Measurements from ENCODE around the gene AATF.

AATF gene

DNA sequence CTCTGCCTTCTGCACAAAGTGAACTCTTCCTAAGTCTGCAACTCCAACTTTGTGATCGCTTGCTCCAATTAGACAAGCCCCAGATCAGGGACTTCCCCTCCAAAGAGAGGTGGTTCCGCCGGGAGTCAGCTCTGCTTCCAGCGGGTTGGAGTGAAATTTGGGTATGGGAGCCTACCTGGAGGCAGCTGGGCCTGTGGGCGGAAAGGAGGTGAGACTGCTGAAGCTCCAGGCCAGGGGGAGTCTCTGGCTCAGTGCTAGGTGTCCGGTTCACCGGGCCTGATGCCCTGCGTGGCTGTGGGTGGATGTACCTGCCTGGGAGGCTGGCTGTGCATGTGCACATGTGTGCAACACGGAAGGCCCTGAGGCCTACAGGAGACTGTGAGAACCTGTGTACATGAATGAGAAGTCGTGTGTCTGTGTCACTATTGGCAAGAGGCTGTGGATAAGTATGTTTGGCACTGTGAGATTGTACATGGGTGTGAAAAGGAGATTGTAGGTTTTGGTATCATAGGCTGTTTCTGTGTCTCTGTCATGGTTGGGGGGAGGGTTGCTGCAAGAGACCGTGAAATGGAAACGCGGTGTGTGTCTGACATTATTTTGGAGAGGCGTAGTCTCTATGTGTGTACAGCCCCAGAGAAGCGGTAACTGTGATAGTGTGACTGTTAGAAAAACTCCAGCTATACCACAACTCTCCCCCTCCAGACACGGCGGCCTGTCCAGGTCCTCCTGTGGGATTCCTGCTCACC is 7.3 kb upstream of the AATF start:
- DNase-seq (ENCODE audit: low read depth, low spot score), result no peak

DNA sequence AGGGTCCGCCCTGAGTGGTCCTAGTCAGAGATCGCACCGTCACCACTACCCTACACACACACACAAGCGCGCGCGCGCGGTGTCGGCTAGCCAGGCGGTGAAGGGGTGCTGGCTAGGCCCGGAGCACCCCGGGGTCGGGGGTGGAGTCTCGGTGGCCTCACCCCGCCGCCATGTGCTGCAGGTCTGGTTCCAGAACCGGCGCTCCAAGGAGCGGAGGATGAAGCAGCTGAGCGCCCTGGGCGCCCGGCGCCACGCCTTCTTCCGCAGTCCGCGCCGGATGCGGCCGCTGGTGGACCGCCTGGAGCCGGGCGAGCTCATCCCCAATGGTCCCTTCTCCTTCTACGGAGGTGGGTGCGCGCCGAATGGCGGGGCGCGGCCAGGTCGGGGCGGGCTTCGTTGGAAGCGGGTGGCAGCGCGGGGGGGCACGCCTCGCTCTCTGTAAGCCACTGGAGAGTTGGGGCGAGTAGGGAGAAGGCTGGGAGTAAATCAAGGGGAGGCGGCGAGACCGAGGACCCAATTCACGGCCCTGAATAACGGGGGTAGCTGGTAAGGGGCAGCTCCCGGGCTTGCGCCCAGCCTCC is 6.6 kb upstream of the AATF start:
- no peak for DNase-seq (ENCODE audit: low read depth, low spot score)

DNA sequence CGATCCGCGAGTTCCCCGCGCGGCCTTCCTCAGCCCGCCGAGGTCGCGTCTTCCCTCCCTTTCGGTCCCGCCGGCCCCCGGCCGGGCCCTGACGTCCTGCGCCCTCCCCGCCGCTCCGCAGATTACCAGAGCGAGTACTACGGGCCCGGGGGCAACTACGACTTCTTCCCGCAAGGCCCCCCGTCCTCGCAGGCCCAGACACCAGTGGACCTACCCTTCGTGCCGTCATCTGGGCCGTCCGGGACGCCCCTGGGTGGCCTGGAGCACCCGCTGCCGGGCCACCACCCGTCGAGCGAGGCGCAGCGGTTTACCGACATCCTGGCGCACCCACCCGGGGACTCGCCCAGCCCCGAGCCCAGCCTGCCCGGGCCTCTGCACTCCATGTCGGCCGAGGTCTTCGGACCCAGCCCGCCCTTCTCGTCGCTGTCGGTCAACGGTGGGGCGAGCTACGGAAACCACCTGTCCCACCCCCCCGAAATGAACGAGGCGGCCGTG is 6.1 kb upstream of the AATF start:
- no peak for DNase-seq (ENCODE audit: low read depth, low spot score)

DNA sequence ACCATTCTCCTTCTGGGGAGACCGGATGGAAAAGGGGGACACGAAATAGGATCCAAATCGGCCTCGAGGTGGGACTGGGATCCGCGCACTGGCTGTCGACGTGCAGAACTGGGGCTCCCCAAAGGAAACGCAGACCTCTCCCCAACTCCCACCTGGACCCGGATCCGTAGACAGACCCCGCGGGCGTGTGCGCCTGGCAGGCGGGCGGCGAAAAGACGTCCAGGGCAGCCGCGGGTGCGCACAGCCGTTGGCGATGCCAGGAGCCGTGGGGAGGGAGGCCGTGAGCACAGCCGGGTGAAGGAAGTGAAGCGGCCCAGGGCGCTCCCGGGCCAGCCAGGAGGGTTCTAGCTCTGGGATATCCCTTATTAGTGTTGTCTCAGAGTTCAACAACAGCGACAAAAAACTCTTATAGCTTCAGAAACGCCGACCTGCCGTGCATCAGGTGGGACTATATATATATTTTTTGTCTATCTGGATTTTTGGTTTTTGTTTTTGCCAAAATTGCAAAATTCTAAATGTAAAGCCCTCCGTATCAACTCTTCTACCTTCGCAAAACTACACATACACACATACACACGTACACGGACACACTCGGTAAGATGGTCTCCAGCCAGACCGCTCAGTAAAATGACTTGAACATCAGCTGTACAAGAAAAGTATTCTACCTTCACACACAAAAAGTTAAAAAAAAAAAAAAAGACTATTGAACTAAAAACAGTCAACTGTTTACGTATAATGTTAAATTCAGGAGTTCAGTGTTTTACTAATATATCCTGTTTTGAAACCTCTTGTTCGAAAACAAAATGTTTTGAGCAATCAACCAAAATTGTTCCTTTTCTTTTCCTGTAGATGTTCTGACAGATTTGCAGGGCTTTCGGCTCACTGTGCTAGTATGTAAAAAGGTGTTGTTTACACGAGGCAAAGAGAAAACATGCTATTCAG is 5.2 kb upstream of the AATF start:
- no peak for DNase-seq (ENCODE audit: low read depth, low spot score)

DNA sequence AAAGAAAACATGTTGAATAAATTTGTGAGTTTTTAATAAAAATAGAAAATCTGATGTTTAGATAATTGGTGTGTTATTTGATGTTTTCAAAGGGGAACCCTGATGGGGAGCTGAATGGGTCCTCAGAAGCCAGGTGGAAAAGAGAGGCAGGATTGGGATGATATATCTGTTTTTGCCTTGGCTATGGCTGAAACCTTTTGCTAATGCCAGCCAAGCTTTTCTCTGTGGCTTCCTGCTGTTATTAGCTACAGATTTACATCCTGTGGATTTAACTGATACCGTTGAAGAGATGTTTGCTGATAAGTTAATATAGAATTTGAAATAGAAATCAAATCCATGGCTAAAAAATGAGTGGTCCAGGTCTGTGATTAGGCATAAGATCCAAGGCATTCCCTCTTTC is 4.2 kb upstream of the AATF start:
- no peak for DNase-seq (ENCODE audit: low read depth, low spot score)

DNA sequence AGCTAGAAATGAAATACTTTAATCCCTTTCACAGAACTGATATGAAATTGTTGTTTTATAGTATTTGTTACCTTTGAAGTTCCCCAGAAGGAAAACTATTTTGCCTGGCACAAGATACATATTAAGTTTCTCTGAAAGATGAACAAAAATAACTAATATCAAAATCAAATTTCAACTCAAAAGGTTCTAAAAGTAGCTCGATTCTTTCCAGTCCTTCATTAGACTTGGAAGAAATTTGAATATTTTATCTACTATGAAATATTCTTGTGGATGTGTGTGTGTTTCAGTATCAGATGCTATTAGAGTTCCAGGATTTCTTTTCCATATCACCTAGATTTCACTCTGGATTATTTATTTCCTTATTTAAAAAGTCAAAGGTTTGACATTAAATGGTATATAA is 3.6 kb upstream of the AATF start:
- no peak for DNase-seq (ENCODE audit: low read depth, low spot score)

DNA sequence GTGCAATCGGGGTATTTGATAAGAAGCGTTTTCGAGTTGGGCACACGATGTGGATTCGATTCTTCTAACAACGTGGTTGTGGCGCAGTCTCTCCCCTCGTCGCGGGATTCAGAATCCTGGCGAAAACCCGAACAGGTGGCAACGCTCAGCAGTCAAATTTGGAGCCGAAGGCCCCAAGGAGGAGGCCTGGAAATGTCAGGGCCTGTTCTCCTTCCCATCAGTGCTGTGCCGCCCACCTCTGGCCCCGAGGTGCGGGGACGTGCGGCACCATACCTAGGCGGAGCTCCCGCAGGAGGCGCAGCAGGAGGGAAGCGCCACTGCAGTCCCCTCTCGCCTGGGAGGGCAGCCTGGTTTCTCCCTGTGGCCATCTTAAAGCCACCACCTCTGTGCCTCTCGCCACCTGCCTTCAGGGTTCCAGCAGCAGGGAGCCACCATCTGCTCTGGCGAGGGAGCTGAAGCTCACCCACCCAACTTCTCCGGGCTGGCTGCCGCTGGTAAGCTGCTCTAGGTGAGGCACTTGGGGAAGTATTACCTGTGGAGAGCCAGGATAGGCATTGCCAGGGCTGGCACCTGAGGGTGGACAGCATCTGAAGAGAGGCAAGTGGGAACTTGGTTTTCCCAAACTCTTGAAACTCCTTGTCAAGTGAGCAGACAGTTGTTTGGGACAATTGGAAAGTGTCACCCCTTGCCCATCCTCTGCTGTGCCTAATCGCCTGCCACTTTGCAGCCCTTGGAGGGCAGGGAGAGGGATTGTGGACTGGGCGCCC is 2.6 kb upstream of the AATF start:
- DNase-seq (ENCODE audit: low read depth, low spot score), result no peak

DNA sequence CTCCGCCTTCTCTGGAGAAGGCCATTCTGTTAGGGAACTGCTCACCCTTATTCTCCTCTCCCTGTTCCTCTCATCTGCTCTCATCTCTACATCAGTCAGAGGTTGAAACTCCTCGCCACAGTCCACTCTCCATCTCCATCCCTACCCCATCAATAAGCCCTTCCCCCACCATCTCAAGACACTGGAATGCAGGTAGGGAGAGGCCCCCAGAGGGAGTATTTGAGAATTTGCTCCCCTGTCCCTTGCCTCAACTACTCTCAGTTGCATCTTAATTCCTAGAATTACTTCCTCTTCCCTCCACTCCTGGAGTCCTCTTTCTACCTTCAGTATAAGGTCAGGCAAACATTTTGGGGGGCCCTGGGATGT is 2.0 kb upstream of the AATF start:
- DNase-seq (ENCODE audit: low read depth, low spot score), result no peak

DNA sequence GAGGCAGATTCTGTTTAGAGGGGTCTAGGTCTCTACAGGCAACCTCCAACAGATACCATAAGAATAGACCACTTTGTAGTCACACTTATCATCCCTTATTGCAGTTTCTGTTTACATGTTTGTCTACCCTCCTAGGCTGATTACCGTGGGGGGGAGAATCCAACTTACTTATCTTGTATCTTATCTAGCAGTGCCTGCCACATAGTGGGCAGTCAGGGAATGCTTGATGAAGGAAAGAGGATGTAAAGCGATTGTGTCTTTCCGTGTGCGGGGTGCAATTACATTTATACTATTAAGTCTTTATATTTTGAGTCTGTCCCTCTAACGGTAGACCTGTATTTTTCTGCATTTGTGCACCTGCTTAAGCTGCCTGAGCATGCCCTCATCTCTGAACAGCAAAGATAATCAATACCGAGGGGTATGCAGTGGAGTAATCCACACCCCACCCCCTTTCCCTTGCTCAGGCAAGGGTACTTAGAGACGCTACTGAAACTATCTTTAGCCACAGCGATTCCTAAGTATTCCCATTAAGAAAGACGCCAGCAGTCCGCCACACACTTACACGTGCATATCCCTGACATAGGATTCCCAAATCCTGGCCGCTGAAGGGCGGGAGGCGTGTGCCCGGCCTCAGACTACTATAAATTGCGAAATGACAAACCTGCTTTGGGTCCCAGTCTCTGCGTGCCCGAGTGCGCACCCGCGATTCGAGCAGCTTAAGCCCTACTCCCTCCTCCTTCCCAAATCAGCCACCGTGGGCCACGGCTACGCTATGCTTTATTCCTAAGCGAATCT is 635 bp upstream of the AATF start:
- no peak for DNase-seq (ENCODE audit: low read depth, low spot score)

DNA sequence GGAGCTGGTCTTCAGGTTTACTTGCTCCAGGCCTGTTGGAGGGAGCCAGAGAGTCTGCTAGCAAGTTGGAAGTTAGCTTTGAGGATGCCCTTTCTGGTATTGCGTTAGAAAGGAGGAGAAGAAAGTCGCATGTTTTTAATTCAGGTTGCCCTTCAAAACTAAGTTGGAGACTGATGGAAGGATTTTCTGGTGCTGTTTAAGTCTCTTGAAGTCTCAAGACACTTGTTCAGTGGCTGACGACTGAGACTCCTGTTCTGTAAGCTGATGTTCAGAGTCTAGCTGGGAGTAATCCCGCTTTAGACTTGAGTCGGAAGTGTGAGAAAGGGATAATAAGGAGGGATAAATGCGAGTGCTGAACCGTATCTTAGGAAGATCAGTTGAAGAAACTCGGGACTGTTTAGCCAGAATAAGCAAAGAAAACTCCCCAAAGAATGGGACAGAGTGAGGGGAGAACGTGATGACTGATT is 740 bp downstream of the AATF start:
- no peak for DNase-seq (ENCODE audit: low read depth, low spot score)

DNA sequence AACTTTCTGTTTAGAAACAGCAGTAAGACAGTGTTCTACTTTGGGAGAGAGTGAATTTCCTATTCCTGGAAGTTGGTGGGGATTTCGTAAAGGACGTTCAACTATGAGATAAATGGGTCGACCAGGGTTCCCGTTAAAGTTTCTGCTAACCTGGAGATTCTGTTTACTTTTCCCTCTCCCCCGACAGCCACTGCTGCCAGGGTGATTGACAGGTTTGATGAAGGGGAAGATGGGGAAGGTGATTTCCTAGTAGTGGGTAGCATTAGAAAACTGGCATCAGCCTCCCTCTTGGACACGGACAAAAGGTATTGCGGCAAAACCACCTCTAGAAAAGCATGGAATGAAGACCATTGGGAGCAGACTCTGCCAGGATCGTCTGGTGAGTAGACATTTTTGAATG is 1.3 kb downstream of the AATF start:
- no peak for DNase-seq (ENCODE audit: low read depth, low spot score)

DNA sequence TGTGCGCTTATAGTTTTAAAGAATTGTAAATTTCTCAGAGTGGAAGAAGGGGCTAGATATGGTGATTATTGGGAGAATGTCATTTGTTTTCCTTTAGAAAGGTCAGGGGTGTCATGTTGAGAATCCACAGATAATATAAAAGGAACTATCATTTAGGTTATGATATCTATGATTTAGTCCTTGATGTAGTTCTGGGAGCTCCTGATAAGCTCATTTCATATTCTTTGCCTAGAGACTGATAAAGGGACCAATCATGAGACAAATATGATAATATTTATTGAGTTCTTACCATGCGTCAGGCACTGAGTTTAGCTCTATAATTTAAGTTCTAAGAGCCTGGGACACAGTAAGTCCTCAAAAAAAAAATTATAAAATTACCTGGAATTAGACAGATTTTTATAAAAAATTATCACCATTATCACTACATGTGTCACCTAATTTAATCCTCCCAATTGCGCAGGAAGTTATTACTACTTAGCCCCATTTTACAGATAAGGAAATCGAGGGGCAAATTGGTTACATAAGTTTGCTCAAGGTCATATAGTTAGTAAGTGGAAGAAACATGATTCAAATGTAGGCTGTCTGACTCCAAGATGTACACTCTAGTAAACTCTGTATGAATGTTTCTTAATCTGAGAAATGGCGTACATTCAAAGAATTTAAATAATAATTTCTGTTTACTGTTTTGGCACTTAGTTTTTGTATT is 2.5 kb downstream of the AATF start:
- DNase-seq (ENCODE audit: low read depth, low spot score), result no peak

DNA sequence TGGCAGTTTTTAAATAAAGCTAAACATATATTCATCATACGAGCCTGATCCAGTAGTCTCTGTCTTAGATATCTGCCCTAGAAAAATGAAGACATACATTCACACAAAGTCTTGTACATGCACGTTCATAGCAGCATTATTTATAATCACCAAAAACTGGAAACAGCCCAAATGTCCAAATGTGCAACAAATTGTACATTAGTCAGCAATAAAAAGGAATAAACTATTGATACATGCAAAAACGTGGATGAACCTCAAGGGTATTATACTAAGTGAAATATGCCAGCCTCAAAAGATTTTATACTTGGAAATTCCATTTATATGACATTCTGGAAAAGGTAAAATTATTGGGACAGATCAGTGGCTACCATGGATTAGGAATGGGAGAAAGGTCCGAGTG is 22.8 kb downstream of the AATF start:
- no peak for DNase-seq (ENCODE audit: low read depth, low spot score)

DNA sequence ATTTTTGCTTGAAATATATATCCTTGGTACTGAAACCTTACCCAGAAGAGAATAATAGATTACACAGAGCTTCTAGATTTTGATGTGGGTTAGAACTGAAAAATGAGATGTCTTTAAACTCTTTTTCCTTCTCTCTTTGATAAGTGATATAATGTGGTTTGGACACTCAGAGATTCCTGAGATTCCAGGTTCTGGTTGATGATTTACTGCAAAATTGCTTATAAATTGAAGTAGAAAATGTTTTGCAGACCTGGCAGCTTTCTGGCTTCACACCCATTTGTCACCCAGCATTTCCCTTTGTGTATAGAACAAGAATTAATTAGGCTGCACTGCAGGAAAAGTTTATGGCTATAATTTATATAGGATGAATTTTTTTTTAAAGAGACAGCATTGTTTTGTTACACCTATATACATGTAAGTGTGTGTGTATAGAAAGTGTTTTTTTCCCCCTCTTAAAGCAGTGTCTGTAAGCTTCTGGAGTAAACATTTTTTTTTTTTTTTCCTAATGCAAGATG is 23.5 kb downstream of the AATF start:
- DNase-seq (ENCODE audit: low read depth, low spot score), result no peak

DNA sequence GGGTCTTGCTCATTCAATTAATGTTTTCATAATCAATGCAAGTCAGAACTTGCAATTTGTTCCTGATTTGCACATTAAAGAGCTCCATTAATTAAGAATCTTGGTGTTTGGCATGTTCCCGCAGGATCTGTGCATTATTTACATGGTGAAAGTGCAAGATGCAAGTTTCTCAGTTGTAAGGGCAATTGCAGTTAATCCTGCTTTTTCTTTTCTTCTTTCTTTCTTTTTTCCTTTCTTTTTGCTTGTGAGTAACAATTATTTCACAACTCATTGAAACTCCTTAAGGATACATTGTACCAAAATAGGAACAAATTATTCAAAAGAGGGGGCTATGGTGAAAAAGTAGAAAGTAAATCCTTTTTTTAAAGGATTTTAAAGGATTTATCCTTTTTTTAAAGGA is 24.2 kb downstream of the AATF start:
- DNase-seq (ENCODE audit: low read depth, low spot score), result no peak

DNA sequence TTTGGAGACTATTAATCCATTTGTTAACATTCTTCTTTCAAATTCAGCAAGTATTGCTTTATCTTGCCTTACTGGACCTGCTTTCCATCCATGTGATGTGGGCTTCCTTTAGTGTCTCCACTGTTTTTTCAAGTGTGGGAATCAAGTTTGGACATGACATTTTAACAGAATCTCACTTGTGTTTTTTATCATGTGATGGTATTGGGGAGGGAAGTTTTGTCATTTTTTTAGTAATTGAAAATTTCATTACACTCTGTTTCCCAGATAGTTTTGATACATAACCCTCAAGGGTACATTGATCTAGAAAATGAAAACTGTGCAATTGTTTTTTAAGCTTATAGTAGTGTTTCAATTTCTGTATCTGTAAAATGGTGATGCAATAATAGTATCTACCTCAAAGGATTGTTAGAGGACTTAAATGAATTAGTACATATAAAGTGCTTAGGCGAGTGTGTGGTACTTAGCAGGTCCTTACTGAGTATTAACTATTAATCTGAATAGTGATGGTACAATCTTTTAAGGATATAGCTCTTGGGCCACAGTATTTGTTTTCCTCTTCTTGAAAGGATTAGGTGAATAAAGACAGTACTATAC is 27.3 kb downstream of the AATF start:
- no peak for DNase-seq (ENCODE audit: low read depth, low spot score)

DNA sequence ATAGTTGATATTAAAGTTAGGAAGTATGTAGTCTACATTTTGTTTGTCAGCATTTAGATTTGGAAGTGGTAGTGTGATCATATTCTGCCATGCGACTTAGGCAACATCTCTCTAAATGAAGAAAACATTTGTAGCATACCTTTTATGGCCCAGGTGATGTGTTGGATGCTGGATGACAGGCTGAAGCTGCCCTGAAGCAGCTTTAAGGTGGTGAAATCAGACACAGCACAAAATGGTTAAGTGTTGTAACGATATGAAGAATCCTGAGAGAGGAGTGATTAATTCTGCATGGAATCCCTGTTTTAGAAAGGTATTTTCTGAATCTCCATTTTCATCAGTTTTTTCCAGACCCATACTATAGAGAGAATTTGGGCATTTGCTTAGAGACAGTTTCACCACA is 28.3 kb downstream of the AATF start:
- DNase-seq (ENCODE audit: low read depth, low spot score), result no peak

DNA sequence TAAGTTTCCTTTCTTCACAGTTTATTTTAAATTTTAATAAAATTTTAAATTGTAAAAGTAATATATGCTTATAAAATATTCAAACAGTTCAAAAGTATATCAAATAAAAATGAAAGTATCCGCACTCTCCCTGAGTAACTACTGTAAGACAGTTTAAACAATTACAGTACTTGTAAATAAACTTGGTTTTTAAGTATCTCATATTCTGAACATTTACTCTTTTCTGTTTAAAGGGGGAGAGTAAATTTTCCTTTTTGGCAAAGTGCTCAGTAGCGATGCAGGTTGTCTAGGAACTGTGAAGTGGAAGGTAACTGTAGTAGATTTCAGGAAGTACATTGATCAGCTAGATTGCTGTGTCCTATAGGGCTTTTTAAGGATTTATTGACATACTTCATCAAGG is 28.8 kb downstream of the AATF start:
- DNase-seq (ENCODE audit: low read depth, low spot score), result no peak

DNA sequence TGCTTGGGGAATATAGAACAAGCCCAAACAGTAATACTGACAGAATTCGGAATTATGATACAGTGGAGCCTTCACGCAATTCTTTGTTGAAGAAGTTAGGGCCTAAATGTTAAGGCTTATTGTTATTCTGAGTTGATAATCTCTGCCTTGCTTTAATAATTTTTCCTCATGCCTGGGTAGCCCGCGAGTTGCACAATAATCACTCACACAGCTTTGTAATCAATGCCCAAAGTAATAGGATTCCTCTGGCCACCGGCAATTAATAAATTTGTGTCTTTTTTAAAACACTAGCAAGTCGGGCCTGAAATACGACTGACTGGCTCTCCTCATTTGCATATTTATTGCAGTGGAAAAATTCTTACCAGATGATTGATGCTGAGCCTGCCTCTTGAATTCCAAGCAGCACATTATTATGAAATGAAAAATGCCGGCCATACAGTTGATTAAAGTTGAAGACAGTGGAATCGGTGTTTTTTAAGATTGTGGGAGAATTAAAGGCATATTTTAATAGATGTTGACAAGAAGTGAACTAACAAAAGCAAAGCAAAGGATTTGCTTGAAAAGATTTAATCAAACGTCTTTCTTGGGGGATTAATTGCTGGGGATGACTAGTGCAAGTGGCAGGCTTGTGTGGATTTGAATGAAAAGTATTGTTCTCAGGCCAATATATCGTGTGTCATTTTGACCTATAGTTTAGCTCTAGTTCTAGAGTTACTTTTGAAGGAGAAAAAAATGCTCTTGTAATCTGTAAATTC is 30.2 kb downstream of the AATF start:
- DNase-seq (ENCODE audit: low read depth, low spot score), result no peak
